NCI-H2107 treated with DMSO at 0.1 percent for 48 hours (cell line): ENCODE results near the gene PHLDB1.
"Not testable (repeated sequence)": the region's sequence is repeated elsewhere in the genome, so short reads cannot be mapped to it uniquely, and the experiment has no call there.

Experiments
- DNase-seq: peaks from one replicate; lab custom pipeline; 2025; ENCODE audit not compliant: unreplicated experiment; lab: John Stamatoyannopoulos, UW

PHLDB1 gene

DNA sequence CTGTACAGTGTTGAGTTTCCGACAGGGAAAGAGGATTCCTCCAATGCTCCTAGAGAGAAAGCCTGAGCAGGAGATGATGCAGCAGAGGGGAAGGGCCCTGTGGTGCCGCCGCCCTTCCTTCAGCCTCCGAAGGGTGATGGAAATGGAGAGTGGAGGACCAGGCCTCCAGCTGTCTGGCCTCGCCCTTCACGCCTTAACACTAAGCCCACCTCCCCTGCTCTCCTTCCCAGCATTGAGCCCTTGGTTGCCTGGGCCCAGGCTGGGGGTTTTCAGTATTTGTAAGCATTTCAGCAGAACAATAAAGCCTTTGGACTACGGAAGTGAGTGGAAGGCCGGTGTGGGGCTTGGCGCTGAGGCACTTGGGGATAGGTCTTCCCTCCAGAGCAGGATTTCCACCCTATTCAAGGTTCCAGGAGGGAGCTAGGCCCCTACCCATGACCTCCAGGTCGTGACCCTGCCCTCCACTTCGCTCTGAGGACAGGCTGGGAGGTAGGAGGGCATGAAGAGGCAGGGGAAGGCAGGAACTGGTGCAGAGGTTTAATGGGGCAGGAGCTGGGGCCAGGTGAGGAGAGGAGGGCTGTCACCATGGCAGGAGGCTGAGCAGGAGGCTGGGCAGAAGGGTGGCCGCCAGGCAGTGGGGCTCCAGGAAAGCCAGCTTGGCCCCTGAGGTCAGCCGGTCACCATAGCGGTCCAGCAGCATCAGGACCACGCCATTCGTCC lies 50.5 kb downstream of the PHLDB1 start:
- DNase-seq: no peak

DNA sequence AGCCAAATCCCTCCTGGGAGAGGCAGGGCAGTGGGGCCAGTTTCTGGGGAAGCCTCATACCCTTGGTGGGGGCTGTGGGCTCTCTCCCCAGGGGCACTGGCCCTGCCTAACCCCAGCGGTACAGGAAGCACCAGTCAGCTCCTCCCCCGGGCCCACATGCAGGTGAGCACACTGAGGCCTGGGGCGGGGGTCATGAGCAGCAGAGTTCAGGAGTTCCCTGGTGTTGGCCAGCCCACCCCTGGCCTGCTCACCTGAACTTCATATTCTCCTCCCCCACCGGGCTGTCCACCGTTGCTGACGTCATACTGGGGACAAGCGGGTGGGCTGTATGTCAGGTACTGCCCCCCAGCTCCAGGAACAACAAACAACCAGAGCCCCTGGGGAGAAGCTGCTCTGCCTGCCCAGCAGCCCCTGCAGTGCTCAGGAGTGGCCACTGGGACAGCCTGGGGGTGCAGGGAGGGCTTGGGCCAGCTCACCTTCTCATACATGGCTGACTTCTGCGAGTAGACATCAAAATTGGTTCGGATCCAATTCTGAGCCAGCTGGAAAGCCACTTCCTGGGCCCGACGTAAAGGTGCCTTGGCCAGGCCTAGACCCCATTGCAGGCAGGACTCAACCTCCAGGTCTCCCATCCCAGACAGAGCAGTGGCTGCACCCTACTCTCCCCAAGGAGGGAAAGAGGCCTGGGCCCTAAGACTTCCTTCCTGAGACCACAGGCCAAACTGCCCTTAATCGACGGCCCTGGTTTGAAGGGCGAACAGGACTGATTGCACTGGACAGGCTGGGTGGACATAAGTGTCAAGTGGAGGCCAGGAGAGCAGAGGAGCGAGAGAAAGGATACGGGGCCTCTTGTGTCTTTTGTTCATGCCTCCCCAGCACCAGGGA lies 51.3 kb downstream of the PHLDB1 start:
- DNase-seq: no peak

DNA sequence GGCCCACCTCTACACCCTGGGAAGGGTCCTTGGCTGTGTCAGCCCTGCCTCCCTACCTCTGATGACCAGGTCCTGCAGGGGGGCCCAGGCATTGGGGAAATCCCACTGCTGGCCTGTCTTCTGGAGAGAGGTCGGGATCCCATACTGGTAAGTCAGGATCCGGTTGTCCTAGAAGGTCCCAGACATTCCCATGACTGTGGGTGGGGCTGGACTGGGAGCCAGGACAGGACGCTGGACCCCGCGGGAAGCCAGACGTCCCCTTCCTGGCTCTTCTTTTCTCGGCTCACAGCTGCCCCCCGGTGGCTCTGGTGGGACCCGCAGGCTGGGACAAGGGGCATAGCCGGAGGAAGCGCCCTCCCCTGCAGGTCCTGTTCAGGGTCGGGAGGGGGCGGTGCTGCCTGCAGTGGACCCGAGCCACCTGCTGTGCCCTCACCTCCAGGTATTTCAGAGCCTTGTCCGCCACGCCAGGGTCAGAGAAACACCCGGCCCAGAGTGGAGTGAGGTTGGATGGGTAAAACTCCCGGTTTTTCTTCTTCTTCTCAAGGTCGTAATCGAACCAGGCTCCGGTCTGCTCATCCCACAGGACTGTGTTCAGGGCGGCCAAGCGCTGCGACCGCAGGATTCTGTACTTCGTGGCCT lies 52.0 kb downstream of the PHLDB1 start:
- peak; percentile 40 for DNase-seq

DNA sequence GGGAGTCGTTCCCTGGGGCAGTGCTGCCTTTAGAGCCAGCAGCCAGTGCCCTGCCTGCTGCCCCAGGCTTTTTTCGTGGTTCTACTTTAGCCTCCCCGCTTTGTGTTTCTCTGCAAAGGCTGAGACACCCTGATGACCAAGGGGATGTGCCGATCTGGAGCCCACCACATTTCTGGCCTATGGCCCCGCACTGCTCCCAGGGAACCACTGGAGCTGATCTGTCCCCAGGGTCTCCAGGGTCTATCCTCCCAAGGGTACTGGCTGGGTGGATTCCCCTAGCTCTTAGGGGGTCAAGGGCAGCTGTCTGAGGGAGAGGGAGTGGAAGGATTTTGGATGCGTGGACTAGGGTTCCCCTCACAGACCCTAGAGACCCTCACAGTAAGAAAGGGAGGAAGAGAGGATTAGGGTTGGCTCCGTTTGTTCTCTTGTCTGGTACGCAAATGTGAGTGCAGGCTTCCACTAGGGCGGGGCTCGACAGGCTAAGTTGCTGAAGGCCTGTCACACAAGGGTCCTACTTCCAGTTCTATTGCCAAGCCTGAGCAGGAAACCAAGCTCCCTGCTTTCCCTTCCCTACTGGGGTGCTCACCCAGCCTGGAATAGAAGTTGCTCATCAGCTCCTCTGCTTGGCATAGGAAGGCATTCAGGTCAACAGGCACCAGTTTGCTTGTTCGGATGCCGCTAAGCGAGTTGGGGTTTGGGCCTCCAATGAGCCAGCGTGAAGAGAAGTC lies 52.7 kb downstream of the PHLDB1 start:
- no peak for DNase-seq

DNA sequence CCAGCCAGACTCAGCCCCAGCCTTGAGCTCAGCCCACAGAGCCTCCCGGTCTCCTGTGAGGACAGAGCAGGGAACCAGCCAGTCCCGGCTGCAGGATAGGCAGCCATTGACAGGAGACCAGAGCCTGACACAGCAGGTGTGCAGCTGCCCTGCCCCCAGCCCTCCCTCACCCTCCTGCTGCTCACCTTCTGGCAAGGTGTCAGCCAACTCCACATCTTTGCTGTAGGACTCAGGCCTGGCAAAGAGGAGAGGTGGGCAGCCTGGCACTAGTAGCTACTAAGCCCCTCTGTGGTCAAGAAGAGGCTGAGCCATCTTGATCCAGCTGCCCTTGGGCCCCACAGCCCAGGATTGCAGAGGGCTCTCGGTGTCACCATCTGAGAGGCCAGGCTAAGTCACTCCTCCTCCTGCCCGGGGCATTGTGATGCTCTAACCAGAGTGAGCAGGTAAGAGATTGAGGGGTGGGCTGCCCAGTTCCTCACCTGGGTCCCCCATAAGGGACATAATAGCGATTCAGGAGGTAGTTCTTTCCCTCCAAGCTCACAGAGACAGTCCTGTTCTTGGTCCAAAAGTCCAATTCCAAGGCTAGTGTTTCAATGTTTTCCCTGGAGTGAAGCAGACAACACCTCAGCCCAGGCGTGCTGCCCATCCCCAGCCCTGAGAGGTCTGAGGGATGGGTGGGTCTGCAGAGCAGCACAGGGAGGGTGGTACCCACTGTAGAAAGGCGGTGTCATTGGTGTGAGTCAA lies 53.4 kb downstream of the PHLDB1 start:
- peak; percentile 46 for DNase-seq

DNA sequence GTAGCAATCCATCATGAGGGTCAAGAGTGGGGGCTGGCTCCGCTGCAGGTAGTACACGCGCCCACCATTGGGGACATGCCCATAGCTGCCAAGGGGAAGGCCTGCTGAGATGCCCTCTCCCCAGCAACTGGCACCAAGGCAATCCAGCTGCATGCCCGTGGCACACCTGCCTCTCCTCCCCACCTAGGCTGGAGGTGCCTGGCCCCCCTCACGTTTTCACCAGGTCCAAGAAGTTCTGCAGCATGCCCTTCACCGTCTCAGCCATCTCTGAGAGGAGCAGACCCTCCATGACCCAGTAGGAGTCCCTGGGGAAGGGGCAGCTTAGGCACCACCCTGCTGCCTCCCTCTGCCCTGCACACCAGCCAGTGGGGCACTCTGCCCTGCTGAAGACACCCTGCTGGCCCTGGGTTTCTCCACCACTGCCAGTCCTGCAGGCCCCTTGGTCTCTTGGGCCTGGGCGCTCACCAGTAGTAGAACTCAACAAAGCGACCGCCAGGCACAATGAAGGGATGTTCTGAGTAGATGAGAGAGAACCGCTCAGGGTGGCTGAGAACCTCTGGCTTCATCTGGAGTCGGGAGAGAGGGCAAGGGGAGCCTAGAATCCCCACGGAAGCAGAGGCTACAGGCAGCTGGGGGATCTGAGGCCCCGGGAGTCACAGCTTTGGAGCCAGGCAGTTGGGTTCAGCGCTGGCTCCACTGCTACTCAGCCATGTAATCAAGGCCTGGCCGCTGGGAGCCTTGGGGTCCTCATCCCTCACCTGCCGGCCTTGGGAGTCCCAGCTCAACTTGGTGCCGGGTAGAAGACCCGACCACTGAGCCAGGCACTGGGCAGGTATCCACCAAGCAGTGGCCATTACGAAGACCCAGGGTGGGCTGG lies 54.2 kb downstream of the PHLDB1 start:
- DNase-seq: no peak

DNA sequence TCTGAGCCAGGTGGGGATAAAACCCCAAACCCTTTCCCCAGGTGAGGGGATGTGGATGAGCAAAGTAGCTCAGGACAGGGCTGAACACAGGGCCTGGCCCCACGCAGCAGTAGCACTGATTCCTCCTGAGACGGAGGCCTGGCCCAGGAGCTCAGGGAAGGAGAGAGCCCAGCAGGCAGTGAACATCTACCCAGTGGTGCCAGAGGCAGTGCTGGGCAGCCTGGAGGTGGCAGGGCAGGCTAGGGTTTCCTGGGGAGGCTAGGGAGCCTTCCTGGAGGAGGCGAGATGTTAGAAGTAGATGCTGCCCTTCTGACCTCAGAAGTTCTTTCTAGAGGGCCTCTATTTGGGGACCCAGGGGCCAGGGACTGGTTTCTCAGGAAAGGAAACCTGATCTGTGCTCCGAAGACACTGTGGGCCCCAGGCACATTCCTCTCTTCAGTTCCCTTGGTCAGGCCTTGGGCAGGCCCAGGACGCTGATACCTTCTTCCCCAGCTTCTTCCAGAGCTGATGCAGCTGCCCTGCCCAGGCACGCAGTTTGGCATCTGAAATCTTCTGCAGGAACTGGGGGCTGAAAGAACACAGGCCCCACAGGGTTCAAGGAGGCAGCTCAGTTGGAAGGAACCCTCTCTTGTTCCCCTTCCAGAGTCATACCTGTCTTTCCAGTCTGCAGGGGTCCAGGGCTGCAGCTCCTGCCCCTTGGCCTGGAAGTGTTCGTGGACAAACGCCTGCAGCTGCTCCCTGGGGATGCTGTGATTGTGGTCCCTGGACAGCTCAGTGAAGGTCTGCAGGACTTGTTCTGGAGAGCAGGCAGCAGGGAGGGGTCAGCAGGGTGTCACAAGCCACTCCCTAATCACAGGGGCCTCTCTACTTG lies 55.2 kb downstream of the PHLDB1 start:
- DNase-seq: no peak

DNA sequence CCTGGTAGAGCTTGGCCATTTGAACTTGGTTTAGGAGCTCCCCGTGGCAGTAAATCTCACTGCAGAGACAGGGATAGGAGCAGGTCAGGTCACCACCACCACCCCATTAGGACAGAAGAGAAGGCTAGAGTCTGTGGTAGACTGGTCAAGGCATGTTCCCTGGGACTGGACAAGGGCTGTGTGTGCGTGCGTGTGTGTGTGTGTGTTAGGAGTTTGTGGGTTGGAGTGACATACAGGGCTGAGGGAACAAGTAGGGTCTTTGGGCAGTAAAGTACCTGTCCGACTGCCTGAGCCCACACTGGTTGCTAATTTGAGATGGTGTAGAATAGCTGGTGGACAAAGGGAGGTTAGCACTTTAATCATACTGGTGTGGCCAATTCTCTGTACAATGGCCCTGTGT lies 56.0 kb downstream of the PHLDB1 start:
- DNase-seq: no peak

DNA sequence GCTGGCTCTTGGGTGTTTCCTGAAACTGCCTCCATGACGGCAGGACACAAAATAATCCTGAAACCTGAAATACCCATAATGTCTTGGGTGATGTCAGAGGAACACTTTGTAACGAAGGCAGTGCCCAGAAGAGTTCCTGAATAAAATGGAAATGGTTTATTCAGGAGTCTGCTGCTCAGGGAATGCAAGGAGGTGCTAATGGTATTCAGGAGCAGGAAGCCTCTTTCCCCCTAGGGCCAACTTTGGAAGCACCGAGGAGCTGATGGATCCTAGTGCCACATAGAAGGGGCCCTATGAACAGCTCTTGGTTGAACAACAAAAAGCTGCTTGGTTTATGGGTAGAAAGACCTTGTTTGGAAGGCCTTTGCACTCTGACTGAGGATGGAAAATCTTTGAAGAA lies 56.5 kb downstream of the PHLDB1 start:
- DNase-seq: no peak

DNA sequence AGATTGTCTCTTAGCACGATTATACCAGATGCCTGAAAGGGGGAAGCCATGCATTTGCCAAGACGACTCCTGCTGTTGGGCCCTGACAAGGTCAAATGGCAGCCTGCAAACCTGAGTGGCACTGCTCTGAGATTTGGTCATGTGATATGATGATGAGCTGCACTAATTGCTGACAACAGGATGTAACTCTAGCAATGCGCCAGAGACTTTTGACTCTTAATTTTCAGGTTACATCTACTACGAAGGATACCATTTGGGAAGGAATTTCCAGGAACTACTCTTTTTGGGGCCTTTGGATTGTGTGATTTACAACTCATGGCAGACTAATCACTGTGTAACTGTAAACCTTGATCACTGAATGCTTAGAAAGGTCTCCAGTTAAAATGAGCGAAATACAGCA lies 59.0 kb downstream of the PHLDB1 start:
- no peak for DNase-seq

DNA sequence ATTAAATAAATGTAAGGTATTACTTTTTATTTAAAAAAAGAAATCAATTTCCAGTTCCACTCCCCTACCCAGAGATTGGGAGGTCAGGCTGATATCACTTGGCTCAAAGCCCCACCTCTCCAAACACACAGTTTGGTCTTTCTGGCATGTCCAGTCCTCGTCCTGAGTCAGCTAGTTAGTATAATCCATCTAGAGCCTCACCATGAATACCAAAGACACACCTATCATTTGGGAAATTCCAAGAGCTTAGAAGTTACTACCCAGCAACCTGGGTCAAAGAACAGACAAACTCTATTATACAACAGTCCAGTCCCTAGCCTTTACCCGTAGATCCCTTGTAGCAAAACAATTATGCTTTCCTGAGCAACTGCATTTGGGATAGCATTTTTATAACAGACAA lies 62.6 kb downstream of the PHLDB1 start:
- DNase-seq: no peak

DNA sequence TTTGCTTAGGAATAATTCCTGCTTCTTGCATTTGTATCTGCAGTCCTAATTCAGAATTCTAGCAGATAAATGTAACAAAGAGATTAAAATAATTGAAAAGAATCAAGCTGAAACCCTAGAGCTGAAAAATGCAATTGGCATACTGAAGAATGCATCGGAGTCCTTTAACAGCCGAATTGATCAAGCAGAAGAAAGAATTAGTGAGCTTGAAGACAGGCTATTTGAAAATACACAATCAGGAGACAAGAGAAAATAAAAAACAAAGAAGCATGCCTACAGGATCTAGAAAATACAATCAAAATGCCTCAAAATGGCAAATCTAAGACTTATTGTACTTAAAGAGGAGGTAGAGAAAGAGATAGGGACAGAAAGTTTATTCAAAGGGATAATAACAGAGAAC lies 63.8 kb downstream of the PHLDB1 start:
- no peak for DNase-seq

DNA sequence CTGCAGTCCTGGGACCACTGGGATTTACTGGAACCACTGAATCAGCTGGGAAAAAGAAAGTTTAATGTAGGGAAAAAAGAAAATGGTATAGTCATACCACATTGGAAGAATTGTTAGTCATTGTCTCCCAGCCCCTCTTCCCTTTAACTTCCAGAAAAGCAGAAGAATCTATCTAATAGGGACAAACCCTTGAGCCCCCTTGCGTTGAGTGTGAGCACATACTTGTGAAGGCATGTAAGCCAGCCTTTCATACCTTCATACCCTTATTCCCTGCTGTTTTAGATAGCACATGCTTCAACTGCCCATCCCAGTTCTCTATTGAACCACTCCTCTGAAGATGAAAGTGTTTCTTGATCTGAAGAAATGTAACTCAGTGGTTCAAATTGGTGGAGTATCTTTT lies 65.4 kb downstream of the PHLDB1 start:
- DNase-seq: no peak

DNA sequence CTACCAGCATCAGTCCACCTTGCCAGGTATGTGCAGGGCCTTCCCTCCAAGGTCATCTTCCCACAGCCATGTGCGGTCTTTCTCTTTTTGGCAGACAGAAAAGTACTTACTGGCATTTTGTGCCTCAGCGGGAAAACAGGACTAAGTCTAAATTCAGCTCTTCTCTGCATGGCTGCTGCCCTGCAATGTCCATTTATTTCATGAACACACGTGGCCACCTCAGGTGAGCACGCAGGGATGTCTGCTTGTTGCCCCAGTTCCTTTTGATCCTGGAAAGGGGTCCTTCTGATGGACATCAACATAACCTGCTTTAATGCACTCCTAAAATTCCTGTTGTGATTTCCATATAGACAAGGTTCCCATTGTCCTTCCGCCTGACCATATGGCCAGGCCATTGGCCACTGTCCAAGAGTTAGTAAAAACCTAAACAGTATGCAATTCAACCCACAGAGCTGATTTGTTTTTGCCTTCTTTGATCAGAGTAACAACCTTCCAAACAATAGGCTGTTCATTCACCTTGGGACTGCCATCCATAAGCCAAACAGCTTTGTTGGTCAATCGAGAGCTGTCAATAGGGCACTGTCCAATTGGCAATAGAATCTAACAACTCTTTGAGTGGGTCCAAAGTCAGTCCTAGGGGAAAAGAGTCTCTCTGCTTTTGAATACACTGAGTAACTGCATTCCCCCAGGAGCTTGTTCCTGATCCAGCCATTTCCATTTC lies 66.1 kb downstream of the PHLDB1 start:
- no peak for DNase-seq

DNA sequence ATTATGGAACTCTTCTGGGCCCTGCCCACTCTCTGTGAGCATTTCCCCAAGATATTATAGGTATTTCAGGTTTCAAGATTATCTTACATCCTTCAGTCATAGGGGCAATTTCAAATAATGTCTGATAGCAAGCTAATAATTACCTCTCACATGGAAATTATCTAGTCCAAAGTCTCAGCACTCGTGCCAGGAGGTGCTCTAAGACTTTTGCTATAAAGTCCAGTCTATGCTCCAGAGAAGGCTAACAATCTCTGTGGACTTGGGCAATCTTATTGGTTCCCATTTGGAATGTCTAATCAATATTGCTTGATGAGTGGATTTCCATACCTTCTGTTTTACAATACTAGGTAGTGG lies 66.6 kb downstream of the PHLDB1 start:
- DNase-seq: no peak

DNA sequence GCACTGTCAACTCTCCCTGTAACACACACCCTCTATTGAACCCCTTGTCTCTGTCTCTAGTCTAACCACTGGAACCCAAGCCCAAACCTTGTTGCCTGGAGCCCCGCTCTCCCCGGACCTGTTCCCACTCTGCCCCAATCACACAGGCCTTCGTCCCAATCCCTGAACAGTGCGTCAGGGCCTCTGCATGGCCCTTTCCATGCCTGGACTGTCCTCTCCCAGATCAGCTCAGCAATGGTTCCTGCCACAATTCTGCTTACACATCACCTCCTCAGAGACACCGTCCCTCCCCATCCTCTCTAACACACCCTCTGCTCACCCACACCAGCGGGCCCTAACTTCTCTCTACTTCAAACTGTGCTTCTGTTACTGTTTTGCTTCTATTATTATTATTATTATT lies 70.6 kb downstream of the PHLDB1 start:
- no peak for DNase-seq

DNA sequence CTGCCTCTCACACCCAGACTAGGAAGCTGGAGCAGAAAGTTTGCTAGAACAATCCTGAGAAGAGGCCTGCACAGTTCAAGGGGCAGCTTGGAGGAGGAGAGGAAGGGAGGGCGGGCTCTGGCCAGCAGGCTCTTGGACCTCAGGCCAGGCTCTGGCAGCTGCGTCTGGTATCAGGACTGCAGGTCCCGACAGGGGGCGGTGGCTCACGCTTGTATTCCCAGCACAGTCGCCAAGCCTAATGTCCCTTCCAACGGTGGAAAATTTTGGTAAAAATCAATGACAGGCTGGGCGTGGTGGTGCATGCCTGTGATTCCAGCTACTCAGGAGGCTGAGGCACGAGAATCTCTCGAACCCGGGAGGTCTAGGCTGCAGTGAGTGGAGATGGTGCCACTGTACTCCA lies 71.5 kb downstream of the PHLDB1 start:
- DNase-seq: not testable (repeated sequence)

DNA sequence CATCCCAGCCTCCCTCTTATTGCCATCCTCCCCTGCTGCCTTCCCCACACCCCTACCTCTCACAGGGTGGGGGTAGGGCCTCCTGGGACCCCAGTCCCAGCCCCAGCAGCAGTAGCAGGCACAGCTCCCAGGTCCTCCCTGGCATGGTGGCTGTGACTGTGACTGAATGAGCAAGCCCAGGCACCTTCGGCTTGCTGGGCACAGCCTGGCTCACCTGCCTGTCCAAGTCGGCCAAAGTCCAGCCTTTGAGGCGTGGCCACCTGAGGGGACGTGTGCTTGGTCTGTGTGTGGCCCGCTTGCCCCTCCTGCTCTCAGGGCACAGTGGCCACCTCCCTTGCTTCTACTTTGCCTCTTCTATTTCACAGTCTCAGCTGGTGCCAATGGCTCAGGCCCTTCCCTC lies 72.1 kb downstream of the PHLDB1 start, which contains the start of gene TREH:
TREH (minus strand) TSS at position 168 of the 400 bp plus-strand sequence; CDS start at position 145, 23 bp downstream.
- no peak for DNase-seq
